BLaER1 (cell line): ENCODE results near the gene RPL18.
"Not testable (repeated sequence)": the region's sequence is repeated elsewhere in the genome, so short reads cannot be mapped to it uniquely, and the experiment has no call there.

Source experiments
- H3K27ac ChIP-seq: shearing (Covaris generic); formaldehyde crosslinking; 2 replicates; pipeline ENCODE4 v1.8.1; 2022
- H3K27me3 ChIP-seq: shearing (Covaris generic); formaldehyde crosslinking; 2 replicates; pipeline ENCODE4 v1.8.1; 2022
- H3K36me3 ChIP-seq: shearing (Covaris generic); formaldehyde crosslinking; 2 replicates; pipeline ENCODE4 v1.8.1; 2022
- H3K4me1 ChIP-seq: shearing (Covaris generic); formaldehyde crosslinking; 2 replicates; pipeline ENCODE4 v1.8.1; 2022
- H3K4me2 ChIP-seq: shearing (Covaris generic); formaldehyde crosslinking; 2 replicates; pipeline ENCODE4 v1.8.1; 2022
- H3K4me3 ChIP-seq: shearing (Covaris generic); formaldehyde crosslinking; 2 replicates; pipeline ENCODE4 v1.8.1; 2022
- H3K9ac ChIP-seq: shearing (Covaris generic); formaldehyde crosslinking; 2 replicates; pipeline ENCODE4 v1.8.1; 2022
- H3K9me3 ChIP-seq: shearing (Covaris generic); formaldehyde crosslinking; 2 replicates; pipeline ENCODE4 v1.8.1; 2022
- H4K20me1 ChIP-seq: shearing (Covaris generic); formaldehyde crosslinking; 2 replicates; pipeline ENCODE4 v1.8.1; 2022
- Cebpa-rat ChIP-seq: shearing (Covaris generic); IDR thresholded peaks from 2 replicates; pipeline ENCODE4 v1.8.1; 2022

The RPL18 gene

GRCh38 chr19:48595171-48595570, 23.8 kb downstream of the RPL18 start:
- Histone ChIP-seq H3K4me2 (no peak overlapping the region; the same call in 1 of the 2 replicates), H3K4me3 (no peak overlapping the region), H3K4me1 (peaks cover 55% of the 10 kb centered on the region), H3K27me3 (no peaks in the 10 kb centered on the region), H4K20me1 (no peaks in the 10 kb centered on the region), H3K27ac (no peak overlapping the region), H3K36me3 (no peaks in the 10 kb centered on the region), H3K9me3 (no peaks in the 10 kb centered on the region), H3K9ac (no peak overlapping the region)
- TF ChIP-seq Cebpa-rat = no peak

GRCh38 chr19:48591021-48591420, 28.0 kb downstream of the RPL18 start:
- no peaks in the 10 kb centered on the region for H4K20me1 ChIP-seq
- H3K9me3 ChIP-seq = no peaks in the 10 kb centered on the region
- no peak overlapping the region for H3K27ac ChIP-seq
- H3K36me3 ChIP-seq = no peaks in the 10 kb centered on the region
- TF ChIP-seq Cebpa-rat = no peak
- peak overlapping the region; percentile 30; the same call in 1 of the 2 replicates for H3K4me2 ChIP-seq
- H3K4me1 ChIP-seq = peaks cover 24% of the 10 kb centered on the region
- H3K27me3 ChIP-seq = no peaks in the 10 kb centered on the region
- no peak overlapping the region for H3K9ac ChIP-seq
- H3K4me3 ChIP-seq = no peak overlapping the region

- no peaks in the 10 kb centered on the region for H3K9me3 ChIP-seq
- H3K9ac ChIP-seq = no peak overlapping the region; the same call in 1 of the 2 replicates
- peak overlapping the region; percentile 52 for H3K4me3 ChIP-seq
- no peaks in the 10 kb centered on the region for H4K20me1 ChIP-seq
- H3K27ac ChIP-seq = no peak overlapping the region
- no peaks in the 10 kb centered on the region for H3K27me3 ChIP-seq
- H3K4me1 ChIP-seq = peaks cover 24% of the 10 kb centered on the region
- H3K36me3 ChIP-seq = no peaks in the 10 kb centered on the region
- TF ChIP-seq Cebpa-rat = no peak
- peak overlapping the region; percentile 24 for H3K4me2 ChIP-seq
Measured at GRCh38 chr19:48588670-48589401, 30.1 kb downstream of the RPL18 start.

GRCh38 chr19:48587387-48587786, 31.6 kb downstream of the RPL18 start:
- TF ChIP-seq Cebpa-rat = no peak
- no peaks in the 10 kb centered on the region for H3K9me3 ChIP-seq
- H3K9ac ChIP-seq = no peak overlapping the region
- peaks cover 19% of the 10 kb centered on the region for H3K4me1 ChIP-seq
- H3K27ac ChIP-seq = no peak overlapping the region
- H4K20me1 ChIP-seq = no peaks in the 10 kb centered on the region
- H3K27me3 ChIP-seq = no peaks in the 10 kb centered on the region
- H3K36me3 ChIP-seq = no peaks in the 10 kb centered on the region
- no peak overlapping the region for H3K4me3 ChIP-seq
- no peak overlapping the region for H3K4me2 ChIP-seq

GRCh38 chr19:48582168-48582567, 36.8 kb downstream of the RPL18 start:
- H3K36me3 ChIP-seq = no peaks in the 10 kb centered on the region
- H3K27me3 ChIP-seq = no peaks in the 10 kb centered on the region
- H3K9me3 ChIP-seq = no peaks in the 10 kb centered on the region
- H4K20me1 ChIP-seq = no peaks in the 10 kb centered on the region
- no peak for TF ChIP-seq Cebpa-rat
- H3K4me3 ChIP-seq = no peak overlapping the region
- peaks cover 8% of the 10 kb centered on the region for H3K4me1 ChIP-seq
- H3K9ac ChIP-seq = no peak overlapping the region
- no peak overlapping the region for H3K27ac ChIP-seq
- no peak overlapping the region for H3K4me2 ChIP-seq

- Histone ChIP-seq H4K20me1 (no peaks in the 10 kb centered on the region), H3K4me1 (peaks cover 12% of the 10 kb centered on the region), H3K27me3 (no peaks in the 10 kb centered on the region), H3K9ac (no peak overlapping the region), H3K27ac (no peak overlapping the region), H3K36me3 (no peaks in the 10 kb centered on the region), H3K4me3 (no peak overlapping the region), H3K9me3 (no peaks in the 10 kb centered on the region), H3K4me2 (no peak overlapping the region)
- TF ChIP-seq Cebpa-rat = no peak
Measured at GRCh38 chr19:48578891-48579290, 40.1 kb downstream of the RPL18 start.

- H3K4me1 ChIP-seq, H3K27ac ChIP-seq, H3K4me2 ChIP-seq, H3K36me3 ChIP-seq, H3K9ac ChIP-seq, H3K9me3 ChIP-seq, H3K4me3 ChIP-seq, H3K27me3 ChIP-seq, H4K20me1 ChIP-seq: not testable (repeated sequence)
Measured at GRCh38 chr19:48577908-48578307, 41.1 kb downstream of the RPL18 start.

GRCh38 chr19:48575931-48576622, 42.9 kb downstream of the RPL18 start:
- Histone ChIP-seq H3K27ac (no peak overlapping the region), H3K4me3 (no peak overlapping the region), H3K4me1 (peaks cover 15% of the 10 kb centered on the region; the same call in 1 of the 2 replicates), H3K36me3 (no peaks in the 10 kb centered on the region), H4K20me1 (no peaks in the 10 kb centered on the region), H3K27me3 (no peaks in the 10 kb centered on the region), H3K4me2 (no peak overlapping the region), H3K9ac (no peak overlapping the region), H3K9me3 (no peaks in the 10 kb centered on the region)
- TF ChIP-seq Cebpa-rat = no peak

GRCh38 chr19:48573163-48573505, 45.8 kb downstream of the RPL18 start:
- no peaks in the 10 kb centered on the region for H3K9me3 ChIP-seq
- no peaks in the 10 kb centered on the region for H4K20me1 ChIP-seq
- H3K27ac ChIP-seq = no peak overlapping the region
- TF ChIP-seq Cebpa-rat = no peak
- H3K4me2 ChIP-seq = no peak overlapping the region
- peaks cover 16% of the 10 kb centered on the region; the same call in 1 of the 2 replicates for H3K4me1 ChIP-seq
- no peaks in the 10 kb centered on the region for H3K27me3 ChIP-seq
- no peaks in the 10 kb centered on the region for H3K36me3 ChIP-seq
- no peak overlapping the region for H3K4me3 ChIP-seq
- H3K9ac ChIP-seq = no peak overlapping the region

- Histone ChIP-seq H3K27me3 (no peaks in the 10 kb centered on the region), H3K9me3 (no peaks in the 10 kb centered on the region), H4K20me1 (no peaks in the 10 kb centered on the region), H3K4me2 (no peak overlapping the region), H3K4me3 (no peak overlapping the region), H3K27ac (no peak overlapping the region), H3K9ac (no peak overlapping the region), H3K4me1 (peaks cover 27% of the 10 kb centered on the region), H3K36me3 (no peaks in the 10 kb centered on the region)
- no peak for TF ChIP-seq Cebpa-rat
Measured at GRCh38 chr19:48571378-48572162, 47.4 kb downstream of the RPL18 start.
